ENCODE measurements around the gene TSPO.

- TF ChIP-seq CTCF (conservative IDR thresholded peaks at IDR 0.05) (no peak), ZFX (IDR thresholded peaks at IDR 0.05) (no peak)
These were observed 24.7 kb downstream of the TSPO start for GRCh38 chr22:43176090-43176489.
